Activated naive CD4-positive, alpha-beta T cell treated with anti-CD3 and anti-CD28 coated beads, Interleukin-2, amount 50 U/mL, for 24 hours (primary cell): ENCODE measurements around the gene PTPN4.
A peak's percentile ranks its signal among the peaks of the same experiment; 100 is the strongest.

Experiments
- H3K27ac Mint-ChIP-seq: one replicate; pipeline ENCODE4 v1.8.0; 2021; ENCODE audit warnings: mild to moderate bottlenecking, mixed read lengths
- H3K27me3 Mint-ChIP-seq: one replicate; pipeline ENCODE4 v1.8.0; 2021; ENCODE audit warnings: mixed read lengths
- H3K36me3 Mint-ChIP-seq: one replicate; pipeline ENCODE4 v1.8.0; 2021; ENCODE audit warnings: mixed read lengths
- H3K4me1 Mint-ChIP-seq: one replicate; pipeline ENCODE4 v1.8.0; 2021; ENCODE audit warnings: mixed read lengths
- H3K4me3 Mint-ChIP-seq: one replicate; pipeline ENCODE4 v1.8.0; 2021; ENCODE audit warnings: mild to moderate bottlenecking, mixed read lengths
- H3K9me3 Mint-ChIP-seq: one replicate; pipeline ENCODE4 v1.8.0; 2021; ENCODE audit warnings: mixed read lengths

Gene PTPN4

DNA sequence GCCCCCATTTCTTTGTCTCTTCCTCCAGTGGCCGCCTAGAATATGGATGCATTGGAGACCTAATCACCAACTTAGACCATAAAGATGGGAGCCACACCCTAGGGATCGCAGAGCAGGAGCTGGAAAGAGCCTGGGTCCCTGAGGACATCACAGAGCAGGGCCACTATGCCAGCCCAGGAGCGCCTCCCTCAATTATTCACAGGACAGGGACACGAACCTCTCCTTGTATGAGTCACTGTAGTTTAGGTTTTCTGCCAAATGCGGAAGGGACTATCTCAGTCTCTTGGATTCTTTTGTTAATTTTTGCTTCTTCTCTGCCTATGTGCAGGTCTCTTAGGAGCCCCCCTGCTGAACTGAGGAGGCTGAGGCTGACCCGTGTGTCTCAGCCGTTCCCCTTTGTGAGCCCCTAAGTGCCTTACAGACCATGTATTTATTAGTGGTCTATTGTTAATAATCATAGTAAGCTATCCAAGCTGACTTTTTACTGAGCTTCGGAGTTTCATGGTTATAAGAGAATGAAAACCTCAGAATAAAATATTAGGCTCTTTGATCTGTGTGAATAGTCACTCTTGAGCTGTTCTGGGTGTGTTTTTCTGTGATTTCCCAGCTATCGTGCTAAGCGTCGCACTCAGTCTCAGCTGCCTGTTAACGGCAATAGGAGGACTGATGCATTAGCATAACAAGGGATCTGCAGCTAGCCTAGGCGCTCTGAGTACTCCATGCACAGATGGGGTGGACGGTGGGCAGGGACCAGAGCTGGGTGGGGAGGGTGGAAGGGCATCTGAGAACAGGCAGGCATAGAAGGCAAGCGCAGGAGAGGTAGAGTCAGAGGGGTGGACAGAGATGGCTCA lies 12.7 kb upstream of the PTPN4 start:
- Mint-ChIP-seq H3K4me3 (no peak overlapping the region), H3K27ac (no peak overlapping the region), H3K27me3 (no peaks in the 10 kb centered on the region), H3K36me3 (no peaks in the 10 kb centered on the region), H3K9me3 (no peaks in the 10 kb centered on the region), H3K4me1 (no peaks in the 10 kb centered on the region)

DNA sequence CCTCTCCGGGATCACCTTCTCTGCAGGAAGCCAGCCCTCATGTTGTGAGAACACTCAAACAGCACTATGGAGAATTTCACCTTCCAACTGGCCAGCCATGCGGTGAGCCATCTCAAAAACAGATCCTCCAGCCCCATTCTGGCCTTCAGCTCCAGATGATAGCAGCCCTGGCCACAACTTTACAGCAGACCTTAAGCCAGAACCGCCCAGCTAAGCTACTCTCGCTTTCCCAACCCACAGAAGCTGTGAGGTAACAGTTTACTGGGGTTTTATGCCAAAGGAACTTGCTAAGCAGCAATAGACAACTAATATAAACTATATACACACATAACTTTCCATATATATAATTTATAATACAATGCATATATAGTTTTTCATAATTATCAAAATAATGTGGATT lies 11.6 kb upstream of the PTPN4 start:
- H3K4me1 Mint-ChIP-seq = no peaks in the 10 kb centered on the region
- H3K27ac Mint-ChIP-seq = no peak overlapping the region
- H3K9me3 Mint-ChIP-seq = no peaks in the 10 kb centered on the region
- no peaks in the 10 kb centered on the region for H3K36me3 Mint-ChIP-seq
- no peaks in the 10 kb centered on the region for H3K27me3 Mint-ChIP-seq
- no peak overlapping the region for H3K4me3 Mint-ChIP-seq

DNA sequence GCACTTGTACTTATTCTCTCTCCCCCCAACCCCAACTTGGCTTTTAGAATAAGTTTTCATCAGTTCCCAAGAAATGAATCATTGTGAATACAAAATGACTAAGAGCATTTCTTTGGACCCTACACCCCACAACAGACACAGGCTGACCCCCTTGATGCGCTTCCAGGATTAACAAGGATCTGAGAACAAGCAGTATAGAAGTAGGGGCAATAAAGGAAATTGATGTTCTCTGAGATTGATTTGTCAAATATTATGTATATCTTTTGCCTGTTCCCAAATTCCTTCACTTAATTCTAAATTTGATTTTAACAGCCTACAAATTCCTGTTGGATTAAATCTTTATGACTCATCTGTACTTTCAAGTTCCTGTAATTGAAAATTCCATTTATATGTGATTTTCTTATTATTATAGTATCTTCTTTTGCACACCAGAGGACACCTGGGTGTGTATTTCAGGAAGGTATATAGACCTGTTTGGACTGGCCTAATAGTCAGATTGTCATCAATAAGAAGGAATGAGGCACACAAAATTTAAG lies 10.2 kb upstream of the PTPN4 start:
- H3K9me3 Mint-ChIP-seq = no peaks in the 10 kb centered on the region
- H3K27me3 Mint-ChIP-seq = no peaks in the 10 kb centered on the region
- no peak overlapping the region for H3K4me3 Mint-ChIP-seq
- no peaks in the 10 kb centered on the region for H3K36me3 Mint-ChIP-seq
- no peak overlapping the region for H3K27ac Mint-ChIP-seq
- peaks cover 3% of the 10 kb centered on the region for H3K4me1 Mint-ChIP-seq

DNA sequence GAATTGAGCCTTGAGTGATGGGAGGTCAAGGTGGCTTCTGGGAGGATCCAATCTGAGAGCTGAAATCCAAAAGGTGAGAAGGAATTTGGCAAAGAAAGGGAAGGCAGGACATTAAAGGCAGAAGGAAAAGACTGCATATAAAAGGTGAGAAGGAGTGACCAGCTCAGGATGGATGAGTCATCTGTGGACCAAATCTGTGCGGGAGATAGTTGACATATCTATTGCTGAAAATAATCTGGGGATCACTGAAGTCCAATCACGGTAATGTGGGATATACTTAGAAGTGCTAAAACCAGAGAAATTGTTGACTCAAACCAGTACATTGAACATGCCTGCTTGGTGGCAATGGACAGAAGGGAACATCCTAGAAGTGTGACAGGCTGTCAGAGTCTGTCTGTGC lies 8.0 kb upstream of the PTPN4 start:
- Mint-ChIP-seq H3K4me3 (no peak overlapping the region), H3K4me1 (peaks cover 8% of the 10 kb centered on the region), H3K27me3 (no peaks in the 10 kb centered on the region), H3K27ac (no peak overlapping the region), H3K36me3 (no peaks in the 10 kb centered on the region), H3K9me3 (no peaks in the 10 kb centered on the region)

DNA sequence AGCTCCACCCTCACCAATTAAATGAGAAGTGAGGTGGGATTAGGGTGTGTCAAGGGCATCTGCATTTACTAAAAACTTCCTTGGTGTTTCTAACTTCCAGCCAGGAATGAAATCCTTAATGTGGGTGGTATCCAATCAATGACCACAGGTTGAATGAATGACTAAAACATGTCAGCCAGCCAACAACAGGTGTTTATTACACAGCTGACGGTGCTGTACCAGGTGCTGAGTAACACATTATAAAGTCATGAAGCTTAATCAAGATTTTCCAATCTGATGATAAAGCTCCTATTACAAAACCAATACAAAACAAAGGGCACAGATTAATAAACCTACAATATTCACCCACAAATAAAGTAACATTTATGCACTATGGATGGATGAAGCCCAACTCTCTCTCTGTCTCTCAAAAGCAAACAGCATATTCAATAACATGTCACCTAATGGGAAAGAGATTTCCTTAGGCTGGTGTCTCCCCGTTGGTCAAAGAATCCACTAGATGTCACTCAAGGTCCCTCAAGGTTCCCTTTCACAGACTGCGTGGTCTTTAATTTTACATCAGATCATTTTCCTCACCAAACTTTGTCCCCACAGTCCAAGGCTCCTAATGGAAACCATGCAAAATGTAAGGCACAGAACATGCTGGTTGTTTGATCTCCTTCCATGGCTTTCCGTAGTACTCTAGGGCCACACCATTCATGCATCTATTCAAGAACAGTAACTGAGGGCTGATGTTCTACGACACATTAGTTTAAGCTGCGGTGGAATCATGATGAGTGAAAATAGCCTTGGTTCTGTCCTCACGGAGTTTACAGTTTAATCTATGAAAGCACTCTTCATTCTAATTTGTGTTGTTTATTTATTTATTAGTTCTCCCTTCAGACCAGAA lies 6.4 kb upstream of the PTPN4 start:
- H3K4me1 Mint-ChIP-seq = peaks cover 20% of the 10 kb centered on the region
- no peaks in the 10 kb centered on the region for H3K9me3 Mint-ChIP-seq
- H3K4me3 Mint-ChIP-seq = no peak overlapping the region
- no peaks in the 10 kb centered on the region for H3K36me3 Mint-ChIP-seq
- no peaks in the 10 kb centered on the region for H3K27me3 Mint-ChIP-seq
- no peak overlapping the region for H3K27ac Mint-ChIP-seq

DNA sequence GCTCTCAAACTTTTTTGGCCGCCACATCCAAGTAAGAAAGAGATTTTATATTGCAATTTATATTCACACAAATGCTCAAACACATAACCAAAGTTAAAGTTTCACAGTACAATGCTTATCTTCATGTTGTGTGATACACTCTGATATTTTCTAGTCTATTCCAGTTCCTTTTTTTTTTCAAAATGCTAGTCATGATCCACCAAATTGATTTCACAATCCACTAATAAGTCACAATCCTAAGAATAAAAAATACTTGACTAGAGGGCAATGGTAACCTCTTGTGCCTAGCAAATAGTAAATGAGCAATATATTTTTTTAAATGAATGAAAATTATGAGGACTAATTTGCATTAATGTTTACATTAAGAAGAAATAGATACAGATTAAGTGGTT lies 5.8 kb upstream of the PTPN4 start:
- Mint-ChIP-seq H3K9me3 (no peaks in the 10 kb centered on the region), H3K27me3 (no peaks in the 10 kb centered on the region), H3K27ac (no peak overlapping the region), H3K4me1 (peaks cover 26% of the 10 kb centered on the region), H3K36me3 (no peaks in the 10 kb centered on the region), H3K4me3 (no peak overlapping the region)

DNA sequence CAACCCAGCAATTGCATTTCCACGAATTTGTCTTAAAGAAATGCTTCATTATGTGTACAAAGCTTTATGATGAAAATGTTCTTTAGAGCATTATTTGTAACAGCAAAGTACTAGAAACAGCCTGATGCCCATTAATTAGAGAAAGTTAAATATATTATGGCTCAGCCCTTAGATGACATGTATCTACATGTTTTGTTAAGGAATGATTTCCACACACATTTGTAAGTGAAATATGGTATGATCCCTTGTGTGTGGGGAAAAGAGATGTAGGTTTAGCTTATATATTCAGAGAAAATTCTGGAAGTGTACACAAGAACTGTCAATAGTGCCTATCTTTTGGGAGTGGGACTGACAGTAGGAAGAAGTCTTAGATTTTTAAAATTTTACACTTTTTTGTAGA lies 3.8 kb upstream of the PTPN4 start:
- Mint-ChIP-seq H3K9me3 (no peaks in the 10 kb centered on the region), H3K27me3 (no peaks in the 10 kb centered on the region), H3K4me1 (peaks cover 35% of the 10 kb centered on the region), H3K4me3 (no peak overlapping the region), H3K36me3 (no peaks in the 10 kb centered on the region), H3K27ac (no peak overlapping the region)

DNA sequence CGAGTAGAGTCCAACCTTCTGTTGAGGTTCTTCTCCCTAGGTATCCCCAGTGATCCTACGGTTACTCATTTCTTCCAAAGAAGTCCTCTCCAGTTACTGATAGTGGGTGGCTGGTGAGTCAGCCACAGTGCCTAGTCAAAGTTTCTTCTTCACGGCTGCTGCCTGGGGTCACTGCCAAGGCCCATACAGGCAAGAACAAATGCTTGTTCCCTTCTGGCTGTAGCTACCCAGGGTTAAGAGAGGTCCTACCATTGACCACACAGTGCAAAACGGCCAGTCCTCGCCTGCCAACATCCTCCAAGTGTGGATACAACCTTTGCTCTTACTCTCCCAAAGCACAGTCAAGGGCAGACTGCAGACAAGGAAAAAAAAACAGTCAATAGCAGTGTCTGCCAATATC lies 2.9 kb upstream of the PTPN4 start:
- H3K4me3 Mint-ChIP-seq = no peak overlapping the region
- H3K27me3 Mint-ChIP-seq = no peaks in the 10 kb centered on the region
- H3K36me3 Mint-ChIP-seq = no peaks in the 10 kb centered on the region
- no peaks in the 10 kb centered on the region for H3K9me3 Mint-ChIP-seq
- peak overlapping the region; percentile 21 for H3K27ac Mint-ChIP-seq
- peaks cover 42% of the 10 kb centered on the region for H3K4me1 Mint-ChIP-seq

DNA sequence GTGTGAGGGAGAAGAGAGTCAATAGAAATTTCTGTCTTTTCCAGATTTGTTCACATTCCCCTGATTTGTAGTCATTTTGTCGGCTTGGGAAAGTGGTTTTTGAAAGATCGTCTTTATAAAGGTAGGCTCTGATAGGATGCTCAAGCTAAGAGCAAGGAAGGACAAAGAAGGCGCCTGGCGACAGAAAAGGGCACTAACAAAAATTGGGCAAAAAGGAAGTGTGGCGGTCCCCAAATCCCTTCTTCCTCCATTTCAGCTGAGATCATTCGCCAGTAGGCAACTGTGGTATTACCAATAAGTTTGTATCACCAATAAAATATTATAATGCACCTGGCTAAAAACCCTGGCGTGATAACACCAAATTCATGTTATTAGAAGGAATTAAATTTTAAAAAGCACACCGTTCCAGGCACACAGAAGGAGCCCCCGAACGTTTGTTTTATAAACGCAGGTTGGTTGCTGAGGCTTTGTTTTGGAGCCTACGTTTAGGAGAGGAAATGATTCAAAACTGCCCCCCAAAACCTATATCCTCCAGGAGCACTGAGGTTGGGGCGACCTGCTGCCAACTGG lies 756 bp upstream of the PTPN4 start:
- Mint-ChIP-seq H3K9me3 (no peaks in the 10 kb centered on the region), H3K27me3 (no peaks in the 10 kb centered on the region), H3K27ac (peak overlapping the region; percentile 99), H3K4me1 (peaks cover 59% of the 10 kb centered on the region), H3K36me3 (no peaks in the 10 kb centered on the region), H3K4me3 (peak overlapping the region; percentile 90)

DNA sequence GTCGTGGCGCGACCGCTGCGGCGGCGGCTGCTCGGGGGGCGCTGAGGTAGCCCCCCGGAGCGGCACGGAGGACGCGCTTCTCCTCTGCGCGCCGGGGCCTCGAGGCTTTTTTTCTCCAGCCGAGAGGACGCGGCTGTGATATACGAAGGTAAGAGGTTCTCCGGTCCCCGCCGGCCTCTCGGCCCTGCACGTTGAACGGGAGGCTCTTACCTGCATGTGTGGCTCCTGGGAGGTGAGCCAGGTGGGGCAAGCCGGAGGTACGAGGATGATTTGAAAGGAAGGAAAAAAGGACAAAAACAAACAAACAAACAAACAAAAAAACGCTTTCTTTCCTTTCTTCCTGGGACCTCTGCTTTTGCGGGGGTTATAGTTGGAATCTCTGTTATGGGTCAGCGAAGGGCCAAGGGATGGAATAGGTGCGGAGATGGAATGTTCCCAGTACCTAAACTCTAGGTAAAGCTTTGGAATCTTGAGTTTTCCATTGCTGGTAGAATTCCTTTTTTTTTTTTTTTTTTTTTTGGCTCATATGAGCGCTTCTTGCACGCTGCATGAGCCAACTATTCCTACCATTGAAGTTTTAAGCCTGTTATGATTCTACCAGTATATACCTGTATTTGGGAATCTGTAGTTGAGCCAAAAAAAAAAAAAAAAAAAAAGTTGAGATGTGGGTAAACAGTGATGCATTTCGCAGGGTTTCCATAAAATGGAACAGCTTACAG lies 674 bp downstream of the PTPN4 start:
- Mint-ChIP-seq H3K4me1 (peaks cover 74% of the 10 kb centered on the region), H3K9me3 (no peaks in the 10 kb centered on the region), H3K36me3 (no peaks in the 10 kb centered on the region), H3K4me3 (peak overlapping the region; percentile 87), H3K27me3 (no peaks in the 10 kb centered on the region), H3K27ac (peak overlapping the region; percentile 78)

DNA sequence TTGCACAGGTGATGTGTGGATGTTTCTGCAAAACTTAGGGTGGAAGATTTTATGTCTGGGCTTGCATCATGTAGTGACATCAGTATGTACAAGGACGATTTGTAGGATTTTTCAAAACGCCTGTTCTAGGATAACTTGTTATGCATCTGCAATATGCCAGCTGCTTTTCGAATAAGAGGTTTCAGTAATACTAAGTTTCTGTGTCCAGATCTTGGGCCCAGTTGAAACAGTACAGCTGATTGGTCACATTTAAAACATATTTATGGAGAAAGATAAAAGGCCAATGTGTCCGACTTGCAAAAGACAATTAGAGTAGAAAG lies 1.2 kb downstream of the PTPN4 start:
- Mint-ChIP-seq H3K27me3 (no peaks in the 10 kb centered on the region), H3K9me3 (no peaks in the 10 kb centered on the region), H3K4me1 (peaks cover 78% of the 10 kb centered on the region), H3K27ac (peak overlapping the region; percentile 78), H3K4me3 (peak overlapping the region; percentile 87), H3K36me3 (no peaks in the 10 kb centered on the region)

DNA sequence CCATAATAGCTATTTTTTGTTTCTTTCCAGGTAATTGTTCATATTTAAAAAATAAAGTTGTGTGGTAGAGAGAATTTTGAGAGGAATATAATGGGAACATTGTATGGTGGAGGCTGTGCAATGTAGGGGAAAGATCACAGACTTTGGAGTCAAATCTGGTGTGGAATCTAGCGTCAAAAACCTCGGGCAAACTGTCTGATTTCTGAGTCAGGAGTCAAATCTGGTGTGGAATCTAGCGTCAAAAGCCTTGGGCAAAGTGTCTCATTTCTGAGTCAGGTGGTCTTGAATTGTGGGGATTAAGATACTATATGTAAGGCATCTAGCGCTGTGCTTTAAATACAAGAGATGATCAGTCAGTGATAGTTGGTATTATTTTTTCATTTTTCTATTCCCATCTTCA lies 5.1 kb downstream of the PTPN4 start:
- peak overlapping the region; percentile 24 for H3K27ac Mint-ChIP-seq
- no peaks in the 10 kb centered on the region for H3K9me3 Mint-ChIP-seq
- no peaks in the 10 kb centered on the region for H3K36me3 Mint-ChIP-seq
- H3K4me3 Mint-ChIP-seq = peak overlapping the region; percentile 43
- peaks cover 57% of the 10 kb centered on the region for H3K4me1 Mint-ChIP-seq
- no peaks in the 10 kb centered on the region for H3K27me3 Mint-ChIP-seq

DNA sequence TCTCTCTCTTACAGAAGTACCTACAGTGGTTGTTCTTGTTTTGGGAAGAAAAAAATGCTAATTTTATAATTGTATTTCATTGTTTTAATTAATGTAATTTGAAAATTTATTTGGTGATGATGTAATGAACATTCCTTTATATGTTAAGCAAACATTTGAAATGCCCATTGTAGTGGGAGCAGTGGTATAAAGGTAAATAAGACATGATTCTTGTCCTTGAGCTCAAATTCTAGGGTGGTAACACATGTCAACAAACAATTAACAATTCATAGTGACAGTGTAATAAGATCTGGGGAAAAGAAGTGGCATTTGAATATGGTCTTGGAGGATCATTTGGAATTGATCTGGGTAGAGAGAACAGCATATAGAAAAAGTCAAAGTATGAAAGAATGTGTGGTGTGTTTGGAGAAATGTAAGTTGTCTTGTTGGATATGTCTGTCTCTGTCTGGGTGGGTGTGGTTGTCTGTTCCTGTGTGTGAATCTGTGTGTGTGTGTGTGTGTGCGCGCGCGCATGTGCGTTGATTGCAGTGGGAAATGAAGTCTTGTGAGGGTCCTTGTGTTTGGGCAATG lies 5.8 kb downstream of the PTPN4 start:
- no peak overlapping the region for H3K4me3 Mint-ChIP-seq
- no peaks in the 10 kb centered on the region for H3K9me3 Mint-ChIP-seq
- H3K36me3 Mint-ChIP-seq = no peaks in the 10 kb centered on the region
- no peak overlapping the region for H3K27ac Mint-ChIP-seq
- H3K27me3 Mint-ChIP-seq = no peaks in the 10 kb centered on the region
- peaks cover 57% of the 10 kb centered on the region for H3K4me1 Mint-ChIP-seq

DNA sequence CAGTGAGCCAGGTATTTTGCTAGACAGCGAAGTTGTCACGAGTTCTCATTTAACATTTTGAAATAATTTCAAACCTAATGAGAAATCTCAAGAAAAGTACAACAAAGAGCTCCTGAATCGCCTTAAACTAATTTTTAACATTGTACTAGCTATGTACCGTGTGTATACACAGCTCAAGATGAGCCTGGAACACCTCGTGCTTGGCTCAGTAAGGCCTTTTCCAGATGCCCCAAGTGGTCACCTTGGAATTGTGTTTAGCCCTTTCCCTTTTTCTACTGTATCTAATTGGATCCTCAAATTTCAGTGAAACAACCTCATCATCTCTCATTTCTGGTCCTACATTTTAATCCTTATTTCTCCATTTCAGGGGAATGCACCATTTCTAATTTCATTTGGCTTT lies 7.2 kb downstream of the PTPN4 start:
- Mint-ChIP-seq H3K27ac (no peak overlapping the region), H3K4me1 (peaks cover 58% of the 10 kb centered on the region), H3K4me3 (no peak overlapping the region), H3K9me3 (no peaks in the 10 kb centered on the region), H3K36me3 (no peaks in the 10 kb centered on the region), H3K27me3 (no peaks in the 10 kb centered on the region)

DNA sequence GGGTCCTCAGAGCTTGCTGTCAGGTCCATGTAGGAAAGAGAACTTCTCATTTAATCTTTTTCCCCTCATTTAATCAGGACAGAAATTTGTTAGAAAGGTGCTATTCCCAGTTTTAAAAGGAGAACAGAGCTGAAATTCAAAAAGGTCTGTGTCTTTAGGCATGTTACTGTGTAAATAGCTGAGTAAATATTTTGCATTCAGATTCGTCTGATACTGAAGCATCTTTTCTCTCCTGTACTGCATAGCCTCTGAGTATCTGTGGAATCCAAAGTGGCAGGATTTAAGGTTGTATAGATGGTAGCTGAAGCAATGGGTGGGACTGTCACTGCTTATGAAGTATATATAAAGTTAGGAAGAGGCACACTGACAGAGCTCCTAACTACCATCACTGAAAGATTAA lies 9.0 kb downstream of the PTPN4 start:
- Mint-ChIP-seq H3K36me3 (no peaks in the 10 kb centered on the region), H3K4me1 (peaks cover 50% of the 10 kb centered on the region), H3K4me3 (no peak overlapping the region), H3K27me3 (no peaks in the 10 kb centered on the region), H3K9me3 (no peaks in the 10 kb centered on the region), H3K27ac (no peak overlapping the region)
